ENCODE results near the gene AFM.

The AFM gene

GRCh38 chr4:73481358-73481757 lies at the start of gene AFM:
AFM (plus strand) TSS chr4:73481745; CDS start chr4:73481776, 31 bp downstream.
- H3K36me3 ChIP-seq (ENCODE audit: control insufficient read depth in 2 of 2, insufficient read depth in 1 of 2, low read length in 2 of 2): no peaks in the 10 kb centered on the region
- TF ChIP-seq CTCF (tag by site-specific recombination; IDR thresholded peaks at IDR 0.05): no peak
- no peak for TF ChIP-seq ZNF488 (tag by site-specific recombination; IDR thresholded peaks at IDR 0.05)
- no peak for TF ChIP-seq ZNF629 (tag by site-specific recombination; IDR thresholded peaks at IDR 0.05)
- TF ChIP-seq GFI1B (tag by site-specific recombination; IDR thresholded peaks at IDR 0.05): no peak
- no peak for TF ChIP-seq ZSCAN4 (tag by site-specific recombination; IDR thresholded peaks at IDR 0.05)
- no peak for TF ChIP-seq ZNF280C (tag by site-specific recombination; IDR thresholded peaks at IDR 0.05)
- TF ChIP-seq ZNF664 (tag by site-specific recombination; IDR thresholded peaks at IDR 0.05): no peak
- CTCF ChIA-PET: no interaction called here
- POLR2A ChIA-PET: no interaction called here
- H3K27ac ChIP-seq (ENCODE audit: extremely low read depth, low read depth, low read length): no peak within 1 kb of the TSS
- no peaks in the 10 kb centered on the region for H3K4me1 ChIP-seq (ENCODE audit: control insufficient read depth, insufficient read depth, low read length)
- H3K9me3 ChIP-seq (ENCODE audit: control insufficient read depth, insufficient read depth, low read depth, low read length): no peaks in the 10 kb centered on the region
- H3K4me3 ChIP-seq (ENCODE audit: low read depth, low read length): no peak within 1 kb of the TSS

GRCh38 chr4:73431813-73432168 lies 49.8 kb upstream of the AFM start:
- TF ChIP-seq ZNF311 (tag by site-specific recombination; IDR thresholded peaks at IDR 0.05; ENCODE audit: borderline replicate concordance) (no peak), ZBTB48 (tag by site-specific recombination; IDR thresholded peaks at IDR 0.05) (no peak), ZNF488 (tag by site-specific recombination; IDR thresholded peaks at IDR 0.05) (no peak), MEIS1 (CRISPR knock-in tag; IDR thresholded peaks at IDR 0.05; ENCODE audit: borderline replicate concordance) (no peak), ZIC2 (tag by site-specific recombination; IDR thresholded peaks at IDR 0.05) (no peak), ZNF501 (tag by site-specific recombination; IDR thresholded peaks at IDR 0.05) (no peak), ZFHX2 (tag by site-specific recombination; conservative IDR thresholded peaks at IDR 0.05) (no peak), KLF8 (tag by site-specific recombination; IDR thresholded peaks at IDR 0.05) (no peak), ZNF174 (tag by site-specific recombination; IDR thresholded peaks at IDR 0.05) (no peak), GLIS1 (tag by site-specific recombination; IDR thresholded peaks at IDR 0.05) (no peak), ZNF16 (tag by site-specific recombination; IDR thresholded peaks at IDR 0.05; ENCODE audit: low read depth) (no peak), ZNF776 (tag by site-specific recombination; IDR thresholded peaks at IDR 0.05; ENCODE audit: borderline replicate concordance) (no peak), ZNF169 (tag by site-specific recombination; IDR thresholded peaks at IDR 0.05) (no peak), SALL2 (tag by site-specific recombination; IDR thresholded peaks at IDR 0.05; ENCODE audit: borderline replicate concordance) (no peak), ZNF2 (tag by site-specific recombination; IDR thresholded peaks at IDR 0.05) (no peak)
- no peaks in the 10 kb centered on the region for H3K36me3 ChIP-seq (ENCODE audit: control insufficient read depth in 2 of 2, insufficient read depth in 1 of 2, low read length in 2 of 2)
- CTCF ChIA-PET: no interaction called here
- H3K9me3 ChIP-seq (ENCODE audit: control insufficient read depth, insufficient read depth, low read depth, low read length): no peaks in the 10 kb centered on the region
- no peak overlapping the region for H3K4me3 ChIP-seq (ENCODE audit: low read depth, low read length)
- no peaks in the 10 kb centered on the region for H3K4me1 ChIP-seq (ENCODE audit: control insufficient read depth, insufficient read depth, low read length)
- H3K27ac ChIP-seq (ENCODE audit: extremely low read depth, low read depth, low read length): no peak overlapping the region
- POLR2A ChIA-PET: no interaction called here

All from HEK293 (cell line).